ENCODE results near the gene SAMD4B. TPM values are rescaled to one million over a fixed set of nuclear protein-coding genes. Genes with fewer than 3 reads are reported as not detected.

The SAMD4B gene
- total and polyA plus RNA-seq, 2 experiments from 2014 or later, result 104 to 172 TPM

GRCh38 chr19:39351537-39352064, 9.4 kb downstream of the SAMD4B start:
- Histone ChIP-seq H3K27ac (ENCODE audit: low read depth) (no peak overlapping the region), H2AFZ (no peak overlapping the region), H3K4me1 (ENCODE audit: insufficient read depth) (no peaks in the 10 kb centered on the region), H3K79me2 (replicated peaks; ENCODE audit: insufficient read depth) (no peaks in the 10 kb centered on the region; the same call in 1 of the 2 replicates), H3K36me3 (ENCODE audit: insufficient read depth) (peaks cover 21% of the 10 kb centered on the region), H3K4me3 (no peak overlapping the region), H4K20me1 (replicated peaks; ENCODE audit: insufficient read depth) (peaks cover 42% of the 10 kb centered on the region), H3K27me3 (ENCODE audit: insufficient read depth) (no peaks in the 10 kb centered on the region), H3K9me2 (ENCODE audit: insufficient read depth) (no peaks in the 10 kb centered on the region), H3K4me2 (no peak overlapping the region), H3F3A (replicated peaks; ENCODE audit: low read depth) (0 out of 2 replicates have a peak, but pooled peaks cover 2% of the 10 kb centered on the region)
- ATAC-seq (no peak), DNase-seq (ENCODE audit: low spot score) (no peak)
- no peak overlapping the region for H3K27ac Mint-ChIP-seq
- H3K27me3 Mint-ChIP-seq (ENCODE audit: insufficient read depth, low read depth, poor library complexity), result no peaks in the 10 kb centered on the region
- H3K4me1 Mint-ChIP-seq, result no peaks in the 10 kb centered on the region
- no peak overlapping the region for H3K4me3 Mint-ChIP-seq
- TF ChIP-seq ZNF114 (CRISPR knock-in tag; IDR thresholded peaks at IDR 0.05) (no peak), ZNF462 (CRISPR knock-in tag; IDR thresholded peaks at IDR 0.05) (no peak), JUNB (IDR thresholded peaks at IDR 0.05; ENCODE audit: unreplicated experiment) (no peak), CREB1 (CRISPR knock-in tag; IDR thresholded peaks at IDR 0.05; ENCODE audit: low read depth) (no peak), EZH2 (IDR thresholded peaks at IDR 0.05; ENCODE audit: low read depth, unreplicated experiment) (no peak), EZH2phosphoT487 (IDR thresholded peaks at IDR 0.05; ENCODE audit: unreplicated experiment) (no peak), ETS1 (IDR thresholded peaks at IDR 0.05) (no peak), POLR2AphosphoS5 (IDR thresholded peaks at IDR 0.05; ENCODE audit: low read depth) (no peak), NANOG (IDR thresholded peaks at IDR 0.05; ENCODE audit: borderline replicate concordance) (no peak), ZNF331 (CRISPR knock-in tag; IDR thresholded peaks at IDR 0.05; ENCODE audit: low read depth) (no peak), REST (IDR thresholded peaks at IDR 0.05; ENCODE audit: unreplicated experiment) (no peak), CTCF (conservative IDR thresholded peaks at IDR 0.05; ENCODE audit: low read depth in 2 of 2) (no peak)
- H3K9me3 Mint-ChIP-seq, result no peaks in the 10 kb centered on the region
- H3K36me3 Mint-ChIP-seq (ENCODE audit: low read depth), result peaks cover 52% of the 10 kb centered on the region

All from GM23338 (cell line).